ENCODE measurements around the gene LRRC32. TPM values are rescaled to one million over a fixed set of nuclear protein-coding genes. Genes with fewer than 3 reads are reported as not detected.

Gene LRRC32
- total RNA-seq, 4 donors from 2014 or later: 15.6 to 42.5 (median 17.9) TPM

- H3K4me1 ChIP-seq: no peaks in the 10 kb centered on the region
- TF ChIP-seq CTCF (IDR thresholded peaks at IDR 0.05) (no peak), POLR2A (IDR thresholded peaks at IDR 0.05) (no peak)
- 91% methylated on average over 8 of the region's 9 CpGs; no CpG with 5 or more reads in 1 of the 2 donors for WGBS, 2 donors
- DNase-seq: no peak
- no peaks in the 10 kb centered on the region for H3K36me3 ChIP-seq
- no peaks in the 10 kb centered on the region for H3K9me3 ChIP-seq
- H3K27me3 ChIP-seq: no peaks in the 10 kb centered on the region
- H3K27ac ChIP-seq: no peak overlapping the region
- H3K4me3 ChIP-seq (replicated peaks in 1 of 3): no peak overlapping the region
- intact Hi-C loops (cut with DNase I): no loop called here
These were observed 45.7 kb upstream of the LRRC32 start for GRCh38 chr11:76716268-76716667.

GRCh38 chr11:76714493-76714892 lies 43.9 kb upstream of the LRRC32 start:
- H3K4me3 ChIP-seq (replicated peaks in 1 of 3): no peak overlapping the region
- intact Hi-C loops (cut with DNase I): no loop called here
- no peaks in the 10 kb centered on the region for H3K36me3 ChIP-seq
- no peaks in the 10 kb centered on the region for H3K9me3 ChIP-seq
- DNase-seq: no peak
- no peaks in the 10 kb centered on the region for H3K27me3 ChIP-seq
- H3K4me1 ChIP-seq: no peaks in the 10 kb centered on the region
- H3K27ac ChIP-seq: no peak overlapping the region
- 84% methylated on average over 3 of the region's 3 CpGs for WGBS, 2 donors
- TF ChIP-seq CTCF (IDR thresholded peaks at IDR 0.05) (no peak), POLR2A (IDR thresholded peaks at IDR 0.05) (no peak)

GRCh38 chr11:76713499-76713898 lies 43.0 kb upstream of the LRRC32 start:
- Histone ChIP-seq H3K36me3 (no peaks in the 10 kb centered on the region), H3K27me3 (no peaks in the 10 kb centered on the region), H3K9me3 (no peaks in the 10 kb centered on the region), H3K4me1 (no peaks in the 10 kb centered on the region), H3K27ac (no peak overlapping the region), H3K4me3 (replicated peaks in 1 of 3) (no peak overlapping the region)
- no peak for TF ChIP-seq CTCF (IDR thresholded peaks at IDR 0.05)
- TF ChIP-seq POLR2A (IDR thresholded peaks at IDR 0.05): no peak
- DNase-seq: no peak
- intact Hi-C loops (cut with DNase I): no loop called here
- WGBS, 2 donors: 76 to 84% methylated on average over 2 of the region's 2 CpGs

- no peaks in the 10 kb centered on the region for H3K36me3 ChIP-seq
- no peak for TF ChIP-seq CTCF (IDR thresholded peaks at IDR 0.05)
- no peak for TF ChIP-seq POLR2A (IDR thresholded peaks at IDR 0.05)
- H3K27ac ChIP-seq: no peak overlapping the region
- intact Hi-C loops (cut with DNase I): no loop called here
- WGBS, 2 donors: 87% methylated on average over 5 of the region's 6 CpGs; no CpG with 5 or more reads in 1 of the 2 donors
- H3K9me3 ChIP-seq: no peaks in the 10 kb centered on the region
- DNase-seq: no peak
- H3K4me3 ChIP-seq (replicated peaks in 1 of 3): no peak overlapping the region
- H3K4me1 ChIP-seq: no peaks in the 10 kb centered on the region
- H3K27me3 ChIP-seq: no peaks in the 10 kb centered on the region
These were observed 41.6 kb upstream of the LRRC32 start for GRCh38 chr11:76712125-76712524.

- H3K27me3 ChIP-seq: no peaks in the 10 kb centered on the region
- H3K9me3 ChIP-seq: no peaks in the 10 kb centered on the region
- DNase-seq: no peak
- intact Hi-C loops (cut with DNase I): no loop called here
- WGBS, 2 donors: 90 to 94% methylated on average over 2 to 4 of the region's 4 CpGs
- H3K36me3 ChIP-seq: no peaks in the 10 kb centered on the region
- no peaks in the 10 kb centered on the region for H3K4me1 ChIP-seq
- no peak overlapping the region for H3K4me3 ChIP-seq (replicated peaks in 1 of 3)
- TF ChIP-seq POLR2A (IDR thresholded peaks at IDR 0.05) (no peak), CTCF (IDR thresholded peaks at IDR 0.05) (no peak)
- H3K27ac ChIP-seq: no peak overlapping the region
These were observed 39.2 kb upstream of the LRRC32 start for GRCh38 chr11:76709756-76710155.

All from thyroid gland (tissue), 4 donors.